Fibroblast of mammary gland (primary cell): ENCODE results near the gene MCM7.

Experiments
- DNase-seq: peaks from one replicate; pipeline ENCODE4 v3.0.0-alpha.2; 2010; ENCODE audit warnings: low read depth
- H3K4me3 ChIP-seq: 2 replicates; pipeline ENCODE4 v1.5.1; 2011; ENCODE audit warnings: low read depth, mild to moderate bottlenecking, low read length, moderate library complexity; ENCODE audit not compliant: control insufficient read depth
- CTCF ChIP-seq: conservative IDR thresholded peaks from 2 replicates; pipeline ENCODE4 v1.5.1; 2011; ENCODE audit warnings: low read depth, low read length, inconsistent platforms; ENCODE audit not compliant: control insufficient read depth, insufficient read depth

The MCM7 gene

DNA sequence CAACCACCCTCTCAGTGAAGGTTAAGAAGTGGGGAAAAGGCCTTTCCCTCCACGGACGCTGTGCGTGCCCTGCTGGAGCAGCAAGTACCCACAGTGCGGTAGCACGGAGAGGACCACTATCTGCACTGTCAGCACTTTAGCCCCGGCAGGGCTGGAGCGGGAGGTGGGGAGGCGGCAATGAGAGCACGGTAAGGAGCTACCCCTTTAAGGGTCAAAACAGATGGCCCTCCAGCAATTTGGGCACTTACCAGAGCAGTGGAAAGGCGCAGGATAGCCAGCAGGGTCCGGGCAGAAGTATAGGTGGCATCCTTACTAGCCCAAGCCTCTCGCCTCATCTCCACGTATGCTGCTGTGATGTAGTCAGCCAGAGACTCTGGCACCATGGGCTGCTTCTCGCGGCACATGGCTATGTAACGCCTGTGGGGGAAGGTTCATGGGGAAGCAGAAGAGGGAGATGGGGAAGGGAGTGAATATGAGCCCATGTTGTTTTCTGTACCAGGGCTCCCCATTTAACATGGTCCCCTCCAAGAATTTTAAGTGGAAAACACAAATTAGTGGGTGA is 7.2 kb downstream of the MCM7 start:
- no peak overlapping the region for H3K4me3 ChIP-seq
- TF ChIP-seq CTCF, result no peak
- no peak for DNase-seq

DNA sequence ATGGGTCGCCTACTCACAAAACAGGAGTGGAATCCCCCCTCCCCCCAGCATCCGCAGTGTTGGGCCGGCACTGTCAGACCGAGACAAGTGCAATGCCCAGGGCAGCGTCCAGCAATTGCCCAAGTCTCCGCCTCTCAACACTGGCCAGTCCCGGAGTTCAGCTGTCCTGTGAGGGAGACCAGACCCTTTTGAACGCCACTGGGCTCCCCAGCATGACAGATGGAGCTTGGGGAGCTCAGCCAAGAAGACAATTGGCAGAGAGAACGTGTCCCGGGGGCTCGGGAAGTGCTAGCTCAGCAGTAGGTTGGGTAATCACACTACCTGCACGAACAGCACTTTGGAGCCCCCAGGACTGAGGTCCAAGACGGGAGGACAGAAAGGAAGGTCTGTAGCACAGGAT is 7.7 kb downstream of the MCM7 start:
- TF ChIP-seq CTCF, result no peak
- H3K4me3 ChIP-seq, result no peak overlapping the region
- DNase-seq, result no peak

- H3K4me3 ChIP-seq, result no peak overlapping the region
- no peak for DNase-seq
- TF ChIP-seq CTCF, result no peak
These were observed 8.1 kb downstream of the MCM7 start for GRCh38 chr7:100093054-100093453.

GRCh38 chr7:100091411-100092181 is 9.6 kb downstream of the MCM7 start:
- DNase-seq, result no peak
- H3K4me3 ChIP-seq, result no peak overlapping the region
- peak; percentile 8 for TF ChIP-seq CTCF

DNA sequence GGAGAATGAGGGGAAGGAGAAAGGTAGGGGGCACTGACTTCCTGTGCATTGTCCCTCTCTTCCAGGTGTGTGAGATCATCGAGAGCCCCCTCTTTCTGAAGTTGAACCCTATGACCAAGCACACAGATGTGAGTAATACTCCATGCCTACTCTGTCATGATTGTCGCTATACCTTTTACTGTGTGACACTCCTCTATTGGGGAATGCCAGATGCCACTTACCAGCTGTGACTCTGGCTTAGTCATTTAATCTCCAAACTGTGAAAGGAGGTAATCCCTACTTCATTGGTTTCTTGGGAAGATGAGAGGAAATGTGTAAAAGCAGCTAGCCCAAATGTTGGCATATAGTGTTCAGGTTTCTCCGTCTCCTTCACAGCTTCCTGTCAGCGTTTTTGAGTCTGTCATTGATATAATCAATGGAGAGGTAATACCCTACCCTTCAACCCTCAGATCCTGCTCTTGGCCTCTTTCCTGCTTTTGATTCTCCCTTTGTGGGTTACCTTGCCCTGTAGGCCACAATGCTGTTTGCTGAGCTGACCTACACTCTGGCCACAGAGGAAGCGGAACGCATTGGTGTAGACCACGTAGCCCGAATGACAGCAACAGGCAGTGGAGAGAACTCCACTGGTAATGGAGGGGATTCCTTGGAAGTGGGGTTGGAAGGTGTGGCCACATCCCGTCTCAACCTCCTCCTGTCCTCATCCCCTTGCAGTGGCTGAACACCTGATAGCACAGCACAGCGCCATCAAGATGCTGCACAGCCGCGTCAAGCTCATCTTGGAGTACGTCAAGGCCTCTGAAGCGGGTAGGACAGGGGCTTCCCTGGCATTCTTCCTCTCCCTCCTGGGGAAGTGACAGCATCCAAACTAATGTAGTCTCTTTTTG is 10.4 kb downstream of the MCM7 start:
- no peak for DNase-seq
- no peak for TF ChIP-seq CTCF
- H3K4me3 ChIP-seq, result no peak overlapping the region

GRCh38 chr7:100089458-100090196 is 11.6 kb downstream of the MCM7 start:
- TF ChIP-seq CTCF, result no peak
- DNase-seq, result peak; percentile 58
- H3K4me3 ChIP-seq, result peak overlapping the region; percentile 87
